ENCODE data around the gene TACO1. TPM values are rescaled to one million over a fixed set of nuclear protein-coding genes. Genes with fewer than 3 reads are reported as not detected.

TACO1 gene
- total and polyA plus RNA-seq, 7 donors: 28.6 to 49.5 (median 43.6) TPM

DNA sequence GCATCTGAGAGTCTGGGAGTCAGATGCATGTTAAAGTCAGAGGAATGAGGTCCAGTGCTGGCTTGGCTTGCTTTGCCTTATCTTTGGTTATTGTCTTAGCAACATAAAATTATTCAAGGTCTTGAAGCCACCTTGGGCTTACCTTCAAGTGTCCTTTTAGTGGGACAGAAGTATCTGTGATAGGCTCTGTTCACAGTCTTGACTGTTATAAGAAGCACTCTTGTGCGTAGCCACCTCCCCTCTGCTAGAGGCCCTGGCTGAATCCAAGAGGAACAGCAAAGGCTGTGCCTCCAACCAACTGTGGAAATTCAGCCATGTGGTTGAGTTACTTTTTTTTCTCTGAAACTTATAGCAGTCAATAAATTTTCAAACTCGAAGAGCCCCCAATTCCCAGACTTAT lies 13.0 kb downstream of the TACO1 start:
- Histone ChIP-seq H3K27me3 (ENCODE audit: insufficient read depth in 3 of 3, low read length in 2 of 3) (no peaks in the 10 kb centered on the region), H3K27ac (no peak overlapping the region), H3K4me3 (no peak overlapping the region), H3K36me3 (ENCODE audit: insufficient read depth in 1 of 2, low read depth in 1 of 2) (peaks cover 0 to 25% of the 10 kb centered on the region in 2 donors), H3K4me1 (no peaks in the 10 kb centered on the region), H3K9me3 (no peaks in the 10 kb centered on the region)
- intact Hi-C loops (cut with DNase I): loop anchor here in 1 of 2 donors (2.0 kb wide), 1 partner anchor 189 kb away; no protein-coding TSS in a partner anchor
- TF ChIP-seq, protein P1, sequence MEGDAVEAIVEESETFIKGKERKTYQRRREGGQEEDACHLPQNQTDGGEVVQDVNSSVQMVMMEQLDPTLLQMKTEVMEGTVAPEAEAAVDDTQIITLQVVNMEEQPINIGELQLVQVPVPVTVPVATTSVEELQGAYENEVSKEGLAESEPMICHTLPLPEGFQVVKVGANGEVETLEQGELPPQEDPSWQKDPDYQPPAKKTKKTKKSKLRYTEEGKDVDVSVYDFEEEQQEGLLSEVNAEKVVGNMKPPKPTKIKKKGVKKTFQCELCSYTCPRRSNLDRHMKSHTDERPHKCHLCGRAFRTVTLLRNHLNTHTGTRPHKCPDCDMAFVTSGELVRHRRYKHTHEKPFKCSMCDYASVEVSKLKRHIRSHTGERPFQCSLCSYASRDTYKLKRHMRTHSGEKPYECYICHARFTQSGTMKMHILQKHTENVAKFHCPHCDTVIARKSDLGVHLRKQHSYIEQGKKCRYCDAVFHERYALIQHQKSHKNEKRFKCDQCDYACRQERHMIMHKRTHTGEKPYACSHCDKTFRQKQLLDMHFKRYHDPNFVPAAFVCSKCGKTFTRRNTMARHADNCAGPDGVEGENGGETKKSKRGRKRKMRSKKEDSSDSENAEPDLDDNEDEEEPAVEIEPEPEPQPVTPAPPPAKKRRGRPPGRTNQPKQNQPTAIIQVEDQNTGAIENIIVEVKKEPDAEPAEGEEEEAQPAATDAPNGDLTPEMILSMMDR (IDR thresholded peaks at IDR 0.05): no peak
- DNase-seq (no peak), ATAC-seq (no peak)
- 87 to 91% (median 89%) methylated on average over 2 of the region's 2 CpGs for WGBS, 3 donors

- H3K9me3 ChIP-seq: no peaks in the 10 kb centered on the region
- H3K27ac ChIP-seq: peak overlapping the region; percentile 72
- ATAC-seq (peak in 1 of 4 donors; percentile 13), DNase-seq (no peak)
- intact Hi-C loops (cut with DNase I): loop anchor here in 1 of 2 donors (5.0 kb wide), 1 partner anchor 121 kb away; the partner anchor contains the start of gene STRADA
- no peaks in the 10 kb centered on the region for H3K36me3 ChIP-seq (ENCODE audit: insufficient read depth in 1 of 2, low read depth in 1 of 2)
- H3K4me3 ChIP-seq: peak overlapping the region; percentile 87
- WGBS, 3 donors: 6 to 9% (median 8%) methylated on average over 10 of the region's 10 CpGs
- peaks cover 29% of the 10 kb centered on the region for H3K4me1 ChIP-seq
- TF ChIP-seq, protein P1 (IDR thresholded peaks at IDR 0.05): no peak
- no peaks in the 10 kb centered on the region for H3K27me3 ChIP-seq (ENCODE audit: insufficient read depth in 3 of 3, low read length in 2 of 3)
Measured at GRCh38 chr17:63621229-63621683, 20.6 kb downstream of the TACO1 start.

- WGBS, 3 donors: 0% methylated on average over 56 to 75 of the region's 75 CpGs
- TF ChIP-seq, protein P1 (IDR thresholded peaks at IDR 0.05): peak; percentile 12
- H3K4me1 ChIP-seq: peaks cover 36% of the 10 kb centered on the region
- H3K27me3 ChIP-seq (ENCODE audit: insufficient read depth in 3 of 3, low read length in 2 of 3): no peaks in the 10 kb centered on the region
- H3K4me3 ChIP-seq: peak within 1 kb of the TSS; percentile 87
- intact Hi-C loops (cut with DNase I): loop anchor here in 1 of 2 donors (5.0 kb wide), 1 partner anchor 120 kb away; the partner anchor contains the start of gene STRADA
- H3K36me3 ChIP-seq (ENCODE audit: insufficient read depth in 1 of 2, low read depth in 1 of 2): no peaks in the 10 kb centered on the region
- DNase-seq (peak; percentile 98 to 99), ATAC-seq (peak; percentile 95 to 96 (median 96))
- H3K9me3 ChIP-seq: no peaks in the 10 kb centered on the region
- peak within 1 kb of the TSS; percentile 90 for H3K27ac ChIP-seq
Measured at GRCh38 chr17:63621684-63622573, 21.2 kb downstream of the TACO1 start, which contains the start of gene MAP3K3. Gene MAP3K3, plus strand, starts transcription at chr17:63622417. Its CDS starts 343 bp downstream, at chr17:63622760.

DNA sequence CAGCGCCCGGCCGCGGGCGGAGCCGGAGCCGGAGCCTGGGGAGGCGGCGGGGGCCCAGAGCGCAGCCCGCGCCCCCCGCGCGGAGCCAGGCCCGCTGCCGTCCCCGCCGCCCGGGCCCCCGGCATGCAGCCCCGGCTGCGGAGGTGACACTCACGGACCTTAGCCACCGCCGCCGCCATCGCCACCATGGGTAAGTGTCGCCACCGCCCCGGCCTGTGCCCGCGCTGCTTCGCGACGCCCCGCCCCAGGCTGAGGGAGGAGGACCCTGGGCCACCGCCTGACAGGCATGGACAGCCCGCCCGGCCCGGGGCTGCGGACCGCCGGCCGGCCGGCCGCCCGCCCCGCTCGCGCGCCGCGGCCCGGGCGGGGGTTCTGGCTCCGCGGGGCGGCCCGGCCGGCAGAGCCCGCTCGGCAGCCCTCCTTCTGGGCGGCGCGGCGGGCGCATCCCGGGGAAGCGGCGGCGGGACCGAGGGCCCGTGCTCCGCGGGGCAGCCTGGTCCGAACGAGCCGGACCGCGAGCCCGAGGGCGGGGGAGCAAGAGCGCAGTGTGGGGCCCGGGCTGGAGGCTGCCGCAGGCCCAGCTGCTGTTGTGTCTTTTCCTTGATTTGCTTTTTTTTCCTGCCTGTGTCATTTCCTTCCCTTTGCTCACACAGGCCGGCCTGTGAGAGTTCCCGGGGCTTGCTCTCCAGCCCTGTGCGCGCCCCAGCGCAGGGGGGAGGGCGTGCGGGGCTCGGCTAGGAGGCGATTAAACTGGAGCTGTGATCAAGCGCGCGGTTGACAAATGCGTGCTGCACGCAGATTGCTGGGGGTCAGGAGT lies 22.1 kb downstream of the TACO1 start:
- Histone ChIP-seq H3K27me3 (ENCODE audit: insufficient read depth in 3 of 3, low read length in 2 of 3) (no peaks in the 10 kb centered on the region), H3K27ac (peak overlapping the region; percentile 90), H3K4me3 (peak overlapping the region; percentile 87), H3K9me3 (no peaks in the 10 kb centered on the region), H3K4me1 (peaks cover 44% of the 10 kb centered on the region), H3K36me3 (ENCODE audit: insufficient read depth in 1 of 2, low read depth in 1 of 2) (no peaks in the 10 kb centered on the region)
- ATAC-seq (peak; percentile 22 to 39 (median 26)), DNase-seq (peak; percentile 81 to 89)
- intact Hi-C loops (cut with DNase I): loop anchor here in 1 of 2 donors (5.0 kb wide), 1 partner anchor 120 kb away; the partner anchor contains the start of gene STRADA
- 0 to 1% (median 0%) methylated on average over 49 to 100 of the region's 100 CpGs for WGBS, 3 donors
- TF ChIP-seq, protein P1 (IDR thresholded peaks at IDR 0.05): no peak
